Cardiac ventricle fibroblast (primary cell): ENCODE data around the gene FDPS. TPM values are rescaled to one million over a fixed set of nuclear protein-coding genes. Genes with fewer than 3 reads are reported as not detected.

ENCODE experiments used
- total RNA-seq: library from RNA; depleted of rRNA; stranded (reverse); fragments of >200 nt; gene quantifications from 2 replicates; pipeline ENCODE4 v1.2.3, GENCODE V29; 2015

The FDPS gene
- total RNA-seq = 80.5 and 81.6 TPM in 2 replicates

DNA sequence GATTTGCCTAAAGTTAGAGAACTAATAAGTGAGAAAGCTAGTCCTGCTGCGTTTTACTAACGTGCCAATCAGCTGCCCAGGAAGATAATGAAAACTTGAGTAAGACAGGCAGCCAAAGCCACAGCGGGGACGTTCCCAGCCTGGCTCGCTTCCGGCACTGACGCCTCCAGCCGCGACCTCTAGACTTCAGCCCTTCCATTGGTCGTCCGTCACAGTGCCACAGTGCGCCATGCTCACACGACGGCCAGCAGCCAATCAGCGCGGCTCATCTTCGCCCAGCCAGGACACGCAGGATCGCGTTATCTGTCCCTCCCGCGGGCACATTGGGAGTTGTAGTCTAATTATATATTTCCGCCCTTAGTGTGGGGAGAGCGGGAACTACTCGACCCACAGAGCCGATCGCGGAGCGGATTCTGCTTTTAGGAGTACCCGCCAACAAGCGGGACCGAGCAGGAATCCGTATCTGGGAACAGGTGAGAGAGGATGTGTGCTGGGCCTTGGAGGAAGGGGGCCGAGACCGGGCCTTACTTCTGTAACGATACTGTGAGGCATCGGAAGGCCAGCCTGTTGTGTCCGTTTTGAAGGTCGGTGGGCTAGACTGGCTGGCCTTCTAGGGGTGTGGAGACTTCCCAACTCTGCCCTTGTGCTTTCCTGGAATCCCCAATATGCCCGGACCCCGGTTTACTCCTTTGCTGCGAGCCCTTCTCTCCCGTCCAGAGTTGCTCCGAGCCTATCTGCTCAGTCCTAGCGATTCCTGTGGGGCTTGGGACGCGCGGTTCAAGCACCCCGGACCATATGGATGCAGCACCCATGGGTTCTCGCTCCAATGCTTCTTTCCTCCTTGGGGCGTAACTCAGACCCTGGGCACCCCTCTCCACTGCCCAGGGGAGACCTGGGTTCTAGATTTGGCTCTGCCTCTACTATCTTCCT lies at the start of gene FDPS:
FDPS (plus strand) TSS at position 374 of the 930 bp plus-strand sequence. CDS start 924 bp downstream, outside the sequence.

DNA sequence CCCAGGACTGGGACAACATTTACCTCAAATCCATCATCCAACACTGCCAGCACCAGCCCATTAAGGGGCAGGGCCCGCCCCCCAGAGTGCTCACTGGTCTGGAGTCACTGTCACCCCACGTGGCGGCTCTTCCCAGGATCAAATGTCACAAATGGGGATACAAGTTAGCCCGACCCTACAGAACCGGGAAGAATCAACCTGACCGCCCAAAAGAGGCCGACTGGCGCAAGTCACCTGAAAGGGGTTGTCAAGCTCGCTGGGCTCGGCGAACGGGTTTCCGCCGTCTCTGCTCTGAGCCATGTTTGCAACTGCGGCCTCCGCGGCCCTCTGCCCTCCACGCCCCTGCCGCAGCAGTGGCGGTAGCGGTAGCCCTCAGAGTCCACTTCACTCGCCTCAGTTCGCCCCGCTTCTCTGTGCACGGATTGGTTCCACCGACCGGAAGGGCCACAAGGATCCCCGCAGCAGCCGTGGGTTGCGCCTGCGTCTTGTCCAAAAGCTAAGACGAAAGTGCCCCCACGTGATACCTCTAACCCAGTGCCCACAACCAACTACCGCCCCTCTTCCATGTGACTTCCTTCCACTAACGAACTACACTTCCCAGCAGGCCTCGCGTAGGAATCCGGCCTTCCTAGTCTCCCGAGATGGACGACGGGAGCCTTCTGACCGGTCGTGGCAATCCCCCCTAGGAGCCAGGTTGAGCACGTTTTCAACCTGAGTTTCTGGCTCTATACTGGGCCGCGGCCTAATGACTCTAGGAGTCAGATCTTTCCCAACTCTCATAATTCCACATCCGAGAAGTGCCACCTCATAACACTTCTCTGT lies 46.6 kb upstream of the FDPS start, which contains the start of gene SCAMP3:
SCAMP3 (minus strand) TSS at position 509 of the 822 bp plus-strand sequence; CDS start at position 300, 209 bp downstream.

DNA sequence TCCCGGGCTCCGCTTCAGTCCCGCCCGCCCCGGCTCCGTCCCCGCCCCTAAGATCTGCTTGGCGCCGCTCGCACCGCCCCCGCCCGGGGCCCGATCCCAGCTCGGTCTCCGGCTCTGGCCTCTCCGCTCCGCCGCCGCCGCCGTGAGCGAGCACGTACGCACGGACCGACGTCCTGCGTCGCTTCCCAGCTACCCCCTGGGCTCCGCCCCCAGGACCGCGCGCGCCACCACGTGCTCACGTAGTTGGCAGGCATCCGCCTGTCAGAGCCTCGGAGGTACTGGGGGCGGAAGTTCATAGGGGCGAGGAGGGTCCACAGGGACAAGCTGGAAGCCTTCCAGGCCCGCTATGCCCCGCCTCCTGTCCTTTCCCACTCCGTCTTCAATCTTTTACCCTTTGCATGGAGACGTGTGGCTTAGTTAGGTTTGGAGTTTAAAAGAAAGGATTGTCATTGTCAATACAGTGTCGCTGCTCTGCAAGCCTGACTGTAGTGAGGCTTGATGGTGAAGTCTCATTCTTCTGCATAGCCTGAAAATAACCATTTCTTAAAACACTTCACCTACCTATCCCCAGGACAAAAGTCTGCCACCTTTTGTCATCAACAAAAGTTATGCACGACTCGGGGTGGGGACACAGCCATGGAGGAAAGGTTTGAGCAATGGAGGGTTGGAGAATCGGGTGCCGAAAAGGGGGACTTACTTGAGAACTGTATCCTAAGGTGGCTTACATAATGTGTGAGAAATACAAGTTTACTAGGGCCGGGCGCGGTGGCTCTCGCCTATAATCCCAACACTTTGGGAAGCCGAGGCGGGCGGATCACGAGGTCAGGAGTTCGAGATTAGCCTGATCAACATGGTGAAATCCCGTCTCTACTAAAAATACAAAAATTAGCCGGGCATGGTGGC lies 35.1 kb upstream of the FDPS start, which contains the start of gene CLK2:
CLK2 (minus strand) TSS at position 162 of the 903 bp plus-strand sequence. CDS start 2,527 bp downstream, outside the sequence.

GRCh38 chr1:155277070-155277901 lies 31.4 kb upstream of the FDPS start, which contains the start of gene HCN3:
Gene HCN3, plus strand, starts transcription at chr1:155277463. Its CDS starts 128 bp downstream, at chr1:155277591.

GRCh38 chr1:155301342-155301841 lies 7.3 kb upstream of the FDPS start, which contains the start of gene PKLR:
Gene PKLR, minus strand, starts transcription at chr1:155301438. Its CDS starts 43 bp downstream, at chr1:155301395.

GRCh38 chr1:155320661-155321617 lies 12.3 kb downstream of the FDPS start, which contains the start of gene RUSC1:
Gene RUSC1, plus strand, starts transcription at chr1:155320894. Its CDS starts 880 bp downstream, at chr1:155321774.

Other genes starting within 250 kb of the FDPS start
- gene EFNA4, start 245.1 kb upstream of the FDPS start, total RNA-seq = 9.6 and 9.8 TPM in 2 replicates
- gene EFNA3, start 230.0 kb upstream of the FDPS start, total RNA-seq = 1.2 and 1.8 TPM in 2 replicates
- gene EFNA1, start 181.0 kb upstream of the FDPS start, total RNA-seq = 9.2 and 14.2 TPM in 2 replicates
- gene SLC50A1, start 173.0 kb upstream of the FDPS start, total RNA-seq = 21.6 and 28.6 TPM in 2 replicates
- gene DPM3, start 168.3 kb upstream of the FDPS start, total RNA-seq = 38.6 and 50.3 TPM in 2 replicates
- 130 and 151 TPM in 2 replicates for gene KRTCAP2, start 135.6 kb upstream of the FDPS start, total RNA-seq
- gene TRIM46, start 135.0 kb upstream of the FDPS start, total RNA-seq = 0.75 and 1.3 TPM in 2 replicates
- 10.3 and 16.4 TPM in 2 replicates for gene THBS3, start 101.0 kb upstream of the FDPS start, total RNA-seq
- 30.4 and 47.7 TPM in 2 replicates for gene MTX1, start 100.2 kb upstream of the FDPS start, total RNA-seq
- 23.7 and 28.2 TPM in 2 replicates for gene ENTREP3, start 53.4 kb upstream of the FDPS start, total RNA-seq
- gene SCAMP3, start 46.5 kb upstream of the FDPS start, total RNA-seq = 49.4 and 68.1 TPM in 2 replicates
- 15.2 and 19.1 TPM in 2 replicates for gene CLK2, start 35.4 kb upstream of the FDPS start, total RNA-seq
- gene HCN3, start 31.4 kb upstream of the FDPS start, total RNA-seq = 0.06 and 0.15 TPM in 2 replicates
- gene PKLR, start 7.4 kb upstream of the FDPS start, total RNA-seq = not detected in 2 replicates
- 24.9 and 29.3 TPM in 2 replicates for gene RUSC1, start 12.0 kb downstream of the FDPS start, total RNA-seq